DMS153 (cell line): ENCODE measurements around the gene NDUFS4.
"Not testable (repeated sequence)": the region's sequence is repeated elsewhere in the genome, so short reads cannot be mapped to it uniquely, and the experiment has no call there.

Experiments
- DNase-seq: peaks from one replicate; lab custom pipeline; 2025; lab: John Stamatoyannopoulos, UW

The NDUFS4 gene

DNA sequence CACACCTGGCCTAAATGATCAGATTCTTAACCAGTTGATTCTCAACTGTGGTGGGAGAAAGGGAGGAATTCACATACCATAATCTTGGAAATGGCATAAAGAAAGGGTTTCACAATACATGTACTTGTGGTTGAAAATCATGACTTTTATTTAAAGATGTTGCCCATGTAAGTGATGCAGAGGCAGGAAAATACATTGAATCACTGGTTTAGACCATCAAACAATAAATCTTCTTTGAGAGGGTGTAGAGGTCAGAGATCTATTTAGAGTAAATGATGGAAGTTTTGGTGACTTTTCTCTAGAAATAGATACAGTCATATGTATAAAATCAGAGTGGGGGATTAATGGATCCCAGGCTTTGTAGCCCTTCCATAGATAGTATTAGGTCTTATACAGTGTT is 15.4 kb downstream of the NDUFS4 start:
- no peak for DNase-seq

DNA sequence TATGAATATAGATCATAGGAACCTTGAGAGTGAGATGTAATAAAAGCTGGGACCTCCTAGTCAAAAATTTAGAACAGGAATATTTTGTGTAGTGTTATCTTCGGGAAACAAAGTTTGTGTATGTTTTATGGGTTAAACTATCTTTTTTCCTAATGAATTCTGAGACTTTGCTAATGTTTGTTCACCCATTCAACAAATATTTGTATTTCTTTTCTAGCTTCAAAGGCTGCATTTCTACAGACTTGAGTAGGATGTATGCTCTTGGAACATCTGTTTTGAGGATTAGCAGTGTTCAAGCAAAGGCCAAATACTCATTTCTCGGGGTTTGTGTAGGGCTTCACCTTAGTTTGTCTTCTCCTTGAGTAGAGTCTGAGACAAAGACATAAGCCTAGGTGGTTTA is 16.2 kb downstream of the NDUFS4 start:
- DNase-seq: no peak

DNA sequence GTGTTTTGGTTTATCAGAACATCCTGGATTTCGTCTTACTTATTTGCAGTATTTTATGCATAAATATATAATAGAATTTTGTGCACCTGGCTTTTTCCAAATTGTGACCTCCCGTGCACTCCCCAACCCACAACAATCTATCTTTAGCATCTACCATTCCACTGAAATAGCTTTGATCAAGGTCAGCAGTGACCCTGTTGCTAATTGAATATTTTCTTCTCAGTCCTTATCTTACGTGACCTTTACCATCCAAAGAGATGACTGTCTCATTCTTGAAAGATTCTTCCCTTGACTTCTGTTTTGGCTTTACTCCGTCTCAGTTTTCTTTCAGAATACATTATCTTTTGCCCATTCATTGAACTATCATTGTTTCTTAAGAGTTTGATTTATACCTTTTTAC is 18.4 kb downstream of the NDUFS4 start:
- no peak for DNase-seq

DNA sequence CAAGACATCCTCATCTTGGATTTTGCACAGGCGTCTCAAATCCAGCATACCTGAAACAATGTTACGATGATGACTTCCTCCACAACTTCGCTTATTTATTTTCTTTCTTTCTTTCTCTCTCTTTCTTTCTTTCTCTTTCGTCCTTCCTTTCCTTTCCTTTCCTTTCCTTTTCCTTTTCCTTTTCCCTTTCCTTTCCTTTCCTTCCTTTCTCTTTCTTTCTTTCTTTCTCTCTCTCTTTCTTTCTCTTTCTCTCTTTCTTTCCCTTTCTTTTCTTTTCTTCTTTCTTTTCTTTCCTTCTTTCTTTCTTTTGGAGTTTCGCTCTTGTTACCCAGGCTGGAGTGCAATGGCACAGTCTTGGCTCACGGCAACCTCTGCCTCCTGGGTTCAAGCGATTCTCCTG is 20.1 kb downstream of the NDUFS4 start:
- DNase-seq: no peak

DNA sequence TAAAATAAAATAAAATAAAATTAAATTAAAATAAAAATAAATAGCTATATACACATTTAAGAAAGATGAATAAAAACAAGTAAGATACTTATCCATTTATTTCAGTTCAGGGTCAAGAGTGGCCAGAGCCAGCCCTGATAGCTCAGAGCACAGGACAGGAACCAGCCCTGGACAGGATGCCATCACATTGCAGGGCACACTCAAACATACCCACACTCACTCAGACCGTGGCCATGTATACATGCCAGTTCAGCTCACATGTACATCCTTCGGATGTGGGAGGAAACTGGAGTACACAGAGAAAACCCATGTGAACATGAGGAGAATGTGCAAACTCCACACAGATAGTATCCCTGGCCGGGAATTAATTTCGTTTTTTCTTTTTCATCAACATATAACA is 21.8 kb downstream of the NDUFS4 start:
- no peak for DNase-seq

DNA sequence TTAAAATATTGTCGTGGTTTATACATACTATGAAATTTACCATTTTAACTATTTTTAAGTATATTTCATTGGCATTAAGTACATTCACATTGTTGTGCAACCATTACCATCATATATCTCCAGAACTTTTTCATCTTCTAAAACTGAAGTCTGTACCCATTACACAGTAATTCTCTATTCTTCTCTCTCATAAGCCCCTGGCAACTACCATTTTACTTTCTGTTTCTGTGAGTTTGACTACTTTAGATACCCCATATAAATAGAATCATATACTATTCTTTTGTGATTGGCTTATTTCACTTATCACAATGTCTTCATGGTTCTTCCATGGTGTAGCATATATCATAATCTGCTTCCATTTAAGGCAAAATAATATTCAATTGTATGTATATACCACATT is 30.3 kb downstream of the NDUFS4 start:
- DNase-seq: no peak

DNA sequence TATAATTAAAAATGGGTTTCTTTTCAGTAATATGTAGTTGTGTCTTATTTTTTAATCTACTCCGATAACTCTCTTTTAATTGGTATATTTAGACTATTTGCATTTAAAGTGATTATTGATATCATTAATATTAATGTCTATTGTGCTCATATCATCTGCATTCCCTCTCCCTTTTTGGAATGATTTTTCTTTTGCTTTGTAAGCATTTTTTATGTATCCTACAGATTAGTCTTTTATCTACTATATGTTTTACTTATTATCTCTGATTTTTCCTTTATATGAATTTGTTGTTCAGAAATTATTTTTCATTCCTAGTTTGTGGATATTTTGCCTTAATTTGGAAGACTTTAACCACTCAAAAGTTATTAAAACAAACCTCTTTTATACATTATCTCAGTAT is 34.0 kb downstream of the NDUFS4 start:
- no peak for DNase-seq

DNA sequence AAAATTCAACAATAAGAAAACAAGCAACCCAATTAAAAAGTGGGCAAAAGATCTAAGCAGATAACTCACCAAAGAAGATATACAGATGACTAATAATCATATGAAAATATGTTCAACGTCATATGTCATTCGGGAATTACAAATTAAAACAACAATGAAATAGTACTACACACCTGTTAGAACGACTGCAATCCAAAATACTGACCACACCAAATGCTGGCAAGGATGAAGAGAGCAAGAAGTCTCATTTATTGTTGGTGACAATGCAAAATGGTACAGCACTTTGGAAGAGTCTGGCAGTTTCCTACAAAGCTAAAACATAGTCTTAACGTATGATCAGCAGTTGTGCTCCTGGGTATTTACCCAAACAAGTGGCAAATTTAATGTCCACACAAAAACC is 37.5 kb downstream of the NDUFS4 start:
- DNase-seq: no peak

DNA sequence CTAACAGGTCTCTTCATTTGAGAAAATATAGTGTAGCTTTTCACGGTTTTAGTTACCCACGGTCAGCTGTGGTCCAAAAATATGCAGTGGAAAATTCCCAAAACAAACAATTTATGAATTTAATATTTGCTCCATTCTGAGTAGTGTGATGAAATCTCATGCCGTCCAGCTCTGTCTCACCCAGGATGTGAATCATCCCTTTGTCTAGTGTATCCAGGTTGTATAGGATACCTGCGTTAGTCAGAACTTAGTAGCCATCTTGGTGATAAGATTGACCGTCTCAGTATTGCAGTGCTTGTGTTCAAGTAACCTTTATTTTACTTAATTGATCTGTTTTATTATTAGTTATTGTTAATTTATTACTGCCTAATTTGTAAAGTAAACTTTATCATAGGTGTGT is 41.1 kb downstream of the NDUFS4 start:
- DNase-seq: no peak

DNA sequence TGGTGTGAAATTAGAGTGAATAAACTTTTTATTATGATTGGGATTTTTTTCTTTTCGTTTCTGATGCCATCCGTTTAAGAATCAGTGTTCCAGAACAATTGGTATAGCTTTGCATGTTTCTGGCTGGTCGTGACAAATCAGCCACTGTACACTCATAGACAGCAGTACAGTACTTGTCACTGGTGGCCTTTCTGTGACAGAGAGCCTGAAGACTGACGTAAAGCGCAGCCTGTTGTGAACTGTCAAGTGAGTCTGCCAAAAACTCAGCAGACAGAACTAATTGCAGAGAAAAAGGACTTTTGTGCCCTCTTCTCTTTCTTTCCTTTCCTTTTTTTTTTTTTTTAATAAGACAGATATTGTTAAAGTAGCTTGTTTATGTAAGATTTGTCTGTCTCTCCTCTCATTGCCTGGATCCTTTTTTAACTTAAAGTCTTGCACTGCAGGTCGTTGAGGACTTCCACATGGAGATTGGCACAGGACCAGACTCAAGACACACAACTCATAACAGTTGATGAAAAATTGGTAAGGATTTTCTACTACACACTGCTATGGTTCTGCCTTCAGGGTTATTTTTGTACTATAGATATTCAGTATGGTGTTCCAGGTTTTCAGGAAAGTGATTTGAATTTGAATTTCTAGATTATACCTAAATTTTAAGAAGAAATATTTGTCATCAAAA is 42.7 kb downstream of the NDUFS4 start:
- no peak for DNase-seq

DNA sequence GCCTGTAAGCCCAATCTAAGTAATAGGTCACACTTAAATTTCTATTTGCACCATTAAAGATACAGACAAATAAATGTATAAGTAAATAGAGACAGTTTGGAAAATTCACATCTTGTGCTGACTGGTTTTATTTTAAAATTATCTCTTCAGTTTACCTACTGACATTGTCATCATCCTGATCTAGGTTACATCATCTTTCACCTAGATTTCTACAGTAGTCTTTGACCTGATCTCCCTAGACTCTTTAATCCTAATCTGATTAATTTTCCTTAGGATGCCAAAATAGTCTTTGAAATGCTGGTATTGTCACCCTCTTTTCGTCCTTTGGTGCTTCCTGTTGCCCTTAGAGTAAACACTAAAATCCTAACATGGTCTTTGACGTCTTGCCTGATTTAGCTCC is 43.9 kb downstream of the NDUFS4 start:
- no peak for DNase-seq

DNA sequence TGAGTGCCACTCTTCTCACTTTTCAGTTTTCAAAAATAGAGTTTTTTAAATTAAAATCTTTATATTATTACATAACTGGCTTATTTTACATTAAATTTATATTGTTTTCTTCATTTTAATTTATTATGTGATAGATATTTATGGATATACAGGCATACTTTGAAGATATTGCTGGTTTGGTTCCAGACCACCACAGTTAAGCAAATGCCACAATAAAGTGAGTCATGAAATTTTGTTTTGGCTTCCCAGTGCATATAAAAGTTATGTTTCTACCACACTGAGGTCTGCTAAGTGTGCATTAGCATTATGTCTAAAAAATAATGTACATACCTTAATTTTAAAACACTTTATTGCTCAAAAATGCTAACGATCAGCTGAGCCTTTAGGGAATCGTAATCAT is 47.4 kb downstream of the NDUFS4 start:
- no peak for DNase-seq

DNA sequence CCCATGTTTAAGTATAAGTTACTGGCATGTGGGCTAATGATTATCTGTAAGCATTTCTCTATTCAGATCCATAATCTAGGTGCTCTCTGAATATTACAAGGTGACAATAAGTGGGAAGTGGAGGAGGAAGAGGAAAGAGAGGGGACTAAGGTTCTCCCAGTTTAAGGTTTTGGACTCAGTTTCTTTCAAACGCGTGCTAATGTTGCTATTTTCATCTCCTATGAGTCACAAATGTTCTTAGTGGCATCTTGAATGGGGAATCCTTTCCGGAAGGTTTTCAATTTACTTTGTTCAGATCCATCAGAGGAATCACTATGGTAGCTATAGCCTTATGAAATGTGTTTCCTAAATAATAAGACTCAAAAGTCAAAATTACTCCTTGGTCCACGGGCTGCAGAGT is 48.5 kb downstream of the NDUFS4 start:
- DNase-seq: not testable (repeated sequence)

DNA sequence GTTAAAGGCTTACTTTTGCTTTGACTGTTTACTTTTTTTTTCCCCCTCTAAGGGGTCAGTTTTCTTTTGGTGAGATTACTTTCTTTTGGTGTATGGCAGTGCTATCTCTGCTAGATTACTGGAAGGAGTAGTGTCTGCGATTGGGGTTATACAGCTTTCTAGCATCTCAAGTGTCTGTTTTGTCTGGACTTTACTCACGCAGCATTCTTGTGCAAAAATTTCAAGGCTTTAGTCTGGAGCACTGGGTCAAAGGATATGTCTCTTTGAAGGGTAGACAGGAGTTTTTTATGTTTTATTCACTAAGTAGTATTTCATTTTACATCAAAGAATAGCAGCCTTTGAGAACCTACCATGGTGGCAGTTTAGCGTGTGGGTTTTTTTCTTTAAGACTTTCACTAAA is 52.6 kb downstream of the NDUFS4 start:
- DNase-seq: no peak

DNA sequence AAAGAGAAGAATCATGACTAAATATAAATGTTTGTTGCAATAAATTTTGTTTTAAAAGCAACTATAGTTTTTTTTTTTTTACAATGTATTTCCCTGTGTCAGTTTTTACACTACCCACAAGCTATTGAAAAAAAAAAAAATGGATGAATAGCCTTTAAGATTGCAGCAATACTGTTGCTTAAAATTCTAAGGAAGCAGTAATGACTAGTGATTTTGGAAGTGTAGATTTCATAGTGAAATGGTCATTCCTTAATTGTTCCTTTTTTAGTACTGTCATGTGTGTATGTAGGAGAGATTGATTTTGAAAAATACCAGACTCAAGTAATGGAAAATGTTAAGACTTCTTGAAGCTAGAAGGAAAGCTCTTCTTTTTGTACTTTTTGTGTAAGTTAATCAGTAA is 53.1 kb downstream of the NDUFS4 start:
- DNase-seq: no peak

DNA sequence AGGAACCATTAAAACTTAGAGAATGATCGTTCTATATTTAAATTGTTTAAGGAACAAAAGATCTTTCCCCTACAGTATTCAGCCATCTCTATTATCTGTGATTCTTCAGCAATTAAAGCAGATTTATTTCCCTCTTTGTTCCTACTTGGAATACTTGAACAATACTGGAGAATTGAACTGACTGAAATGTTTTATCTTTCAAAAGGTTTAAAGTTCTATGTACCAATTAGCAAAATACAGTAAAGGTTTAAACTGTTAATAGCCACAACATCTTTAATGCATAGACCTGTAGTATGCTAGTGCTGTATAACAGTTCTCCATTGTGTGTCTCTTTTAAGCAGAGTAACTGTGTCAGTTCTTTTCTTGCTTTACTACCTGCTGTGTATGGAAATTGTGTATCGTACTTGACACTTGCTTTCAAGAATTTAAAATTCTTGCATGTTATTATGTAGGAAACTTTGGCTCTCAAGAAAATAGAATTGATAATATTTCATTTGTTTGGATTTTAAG is 54.0 kb downstream of the NDUFS4 start:
- no peak for DNase-seq

DNA sequence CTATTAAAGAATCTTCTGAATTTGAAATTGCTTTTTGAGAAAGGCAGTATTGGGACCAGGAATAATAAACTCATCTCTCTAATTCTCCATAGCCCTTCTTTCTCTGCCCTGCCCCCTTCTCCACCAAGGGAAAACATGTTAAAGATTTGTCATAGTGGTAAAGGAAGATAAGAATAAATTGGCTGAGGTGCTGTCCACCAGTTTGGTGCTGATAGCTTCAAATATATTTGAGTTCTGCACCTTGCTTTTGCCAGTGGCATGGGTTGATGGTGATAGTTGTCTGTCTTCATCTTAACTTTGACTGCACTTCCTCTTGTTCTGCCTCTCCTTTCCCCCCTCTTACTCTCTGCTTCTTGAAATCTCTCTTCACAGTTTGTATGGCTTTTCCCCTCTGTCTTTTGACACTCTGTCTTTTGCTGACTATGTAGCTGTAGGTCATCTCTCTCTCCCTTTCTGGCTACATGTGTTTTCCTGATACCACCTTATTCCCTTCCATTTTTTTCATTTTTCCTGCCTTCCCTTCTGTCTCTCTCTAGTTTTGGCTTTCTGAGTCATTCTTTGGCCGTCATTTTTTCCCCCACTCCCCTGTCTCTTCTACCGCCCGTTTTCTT is 56.6 kb downstream of the NDUFS4 start:
- no peak for DNase-seq

DNA sequence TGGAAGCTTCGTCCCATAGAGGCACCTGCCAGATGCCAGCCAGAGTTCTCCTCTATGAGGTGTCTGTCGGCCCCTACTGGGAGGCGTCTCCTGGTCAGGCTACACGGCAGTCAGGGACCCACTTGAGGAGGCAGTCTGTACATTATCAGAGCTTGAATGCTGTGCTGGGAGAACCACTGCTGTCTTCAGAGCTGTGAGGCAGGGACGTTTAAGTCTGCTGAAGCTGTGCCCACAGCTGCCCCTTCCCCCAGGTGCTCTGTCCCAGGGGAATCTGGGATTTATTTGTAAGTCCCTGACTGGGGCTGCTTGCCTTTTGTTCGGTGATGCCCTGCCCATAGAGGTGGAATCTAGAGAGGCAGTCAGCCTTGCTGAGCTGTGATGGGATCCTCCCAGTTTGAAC is 70.8 kb downstream of the NDUFS4 start:
- no peak for DNase-seq

DNA sequence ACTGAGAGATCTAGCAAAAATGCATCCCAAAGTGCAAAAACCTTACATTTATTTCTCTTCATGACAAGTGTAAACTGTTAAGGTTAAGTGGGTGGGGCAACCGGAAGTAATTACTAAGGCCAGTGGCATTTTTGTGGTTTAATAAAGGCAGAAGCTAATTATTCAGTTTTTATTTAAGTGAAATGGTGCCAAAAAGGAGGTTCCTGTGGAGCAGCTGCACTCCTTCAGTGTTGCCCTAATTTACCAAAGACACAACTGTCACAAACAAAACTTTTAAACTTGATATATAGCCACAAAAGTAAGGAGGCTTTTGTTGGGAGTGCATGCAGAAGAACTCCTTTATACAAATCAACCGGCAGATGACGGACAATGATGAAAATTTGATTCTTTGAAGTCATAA is 81.6 kb downstream of the NDUFS4 start:
- DNase-seq: no peak

DNA sequence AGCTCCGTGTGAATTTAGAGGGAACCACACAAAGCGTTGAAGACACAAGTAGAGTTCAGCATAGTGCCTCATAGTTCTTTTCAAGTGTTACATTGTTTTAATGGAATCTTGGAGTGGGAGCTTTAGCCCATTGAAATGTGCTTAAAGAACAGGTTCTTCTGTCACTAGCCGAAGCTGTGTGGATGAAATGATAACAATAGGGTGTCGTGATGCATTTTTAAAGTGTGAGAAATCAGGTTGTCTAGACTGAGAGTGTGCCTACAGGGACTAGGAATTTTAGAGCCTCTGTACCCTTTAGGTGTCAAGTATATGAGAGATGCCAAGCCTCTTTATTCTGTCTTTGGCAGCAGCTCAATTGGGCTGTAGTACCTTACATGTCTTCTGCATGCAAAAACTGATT is 83.0 kb downstream of the NDUFS4 start:
- DNase-seq: no peak

DNA sequence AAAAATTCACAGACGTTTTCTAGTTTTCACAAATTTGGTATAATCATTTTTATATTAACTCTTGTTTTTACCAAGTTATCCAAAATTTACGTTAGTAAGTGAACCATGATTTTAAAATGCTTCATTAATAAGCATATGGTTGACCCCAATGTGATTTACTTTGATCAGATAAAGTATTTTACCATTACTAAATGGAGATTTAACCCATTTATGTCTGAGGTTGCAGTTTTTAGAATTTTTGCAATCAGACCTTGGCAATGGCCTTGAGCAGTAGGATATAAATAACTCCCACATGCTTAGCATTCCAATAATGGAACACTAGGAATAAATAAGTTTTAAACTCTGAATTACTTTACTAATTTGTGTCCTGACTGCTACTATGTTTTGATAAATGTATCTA is 84.6 kb downstream of the NDUFS4 start:
- DNase-seq: no peak

DNA sequence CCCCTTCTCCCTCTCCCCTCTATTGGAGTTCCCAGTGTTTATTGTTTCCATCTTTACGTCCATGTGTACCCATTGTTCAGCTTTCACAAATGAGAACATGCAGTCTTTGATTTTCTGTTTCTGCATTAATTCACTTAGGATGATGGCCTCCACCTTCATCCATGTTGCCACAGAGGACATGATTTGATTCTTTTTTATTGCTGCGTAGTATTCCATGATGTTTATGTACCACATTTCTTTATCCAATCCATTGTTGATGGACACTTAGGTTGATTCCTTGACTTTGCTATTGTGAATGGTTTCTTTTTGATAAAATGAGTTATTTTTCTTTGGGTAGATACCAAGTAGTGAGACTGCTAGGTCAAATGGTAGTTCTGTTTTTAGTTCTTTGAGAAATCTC is 88.9 kb downstream of the NDUFS4 start:
- no peak for DNase-seq

DNA sequence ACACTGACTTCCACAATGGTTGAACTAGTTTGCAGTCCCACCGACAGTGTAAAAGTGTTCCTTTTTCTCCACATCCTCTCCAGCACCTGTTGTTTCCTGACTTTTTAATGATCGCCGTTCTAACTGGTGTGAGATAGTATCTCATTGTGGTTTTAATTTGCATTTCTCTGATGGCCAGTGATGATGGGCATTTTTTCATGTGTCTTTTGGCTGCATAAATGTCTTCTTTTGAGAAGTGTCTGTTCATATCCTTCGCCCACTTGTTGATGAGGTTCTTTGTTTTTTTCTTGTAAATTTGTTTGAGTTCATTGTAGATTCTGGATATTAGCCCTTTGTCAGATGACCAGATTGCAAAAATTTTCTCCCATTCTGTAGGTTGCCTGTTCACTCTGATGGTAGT is 100.1 kb downstream of the NDUFS4 start:
- DNase-seq: not testable (repeated sequence)

DNA sequence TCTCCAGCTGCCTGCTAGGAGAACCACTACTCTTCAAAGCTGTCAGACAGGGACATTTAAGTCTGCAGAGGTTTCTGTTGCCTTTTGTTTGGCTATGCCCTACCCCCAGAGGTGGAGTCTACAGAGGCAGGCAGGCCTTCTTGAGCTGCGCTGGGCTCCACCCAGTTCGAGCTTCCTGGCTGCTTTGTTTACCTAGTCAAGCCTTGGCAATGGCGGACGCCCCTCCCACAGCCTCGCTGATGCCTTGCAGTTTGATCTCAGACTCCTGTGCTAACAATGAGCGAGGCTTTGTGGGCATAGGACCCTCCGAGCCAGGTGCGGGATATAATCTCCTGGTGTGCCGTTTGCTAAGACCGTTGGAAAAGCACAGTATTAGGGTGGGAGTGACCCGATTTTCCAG is 104.9 kb downstream of the NDUFS4 start:
- not testable (repeated sequence) for DNase-seq
